Mesothelial cell of epicardium (in vitro differentiated cells): ENCODE data around the gene CENPT. TPM values are rescaled to one million over a fixed set of nuclear protein-coding genes. Genes with fewer than 3 reads are reported as not detected.

Source experiments
- DNase-seq, 2 experiments: peaks; one replicate each; pipeline ENCODE4 v3.0.0; 2021; ENCODE audit warnings: low spot score in 2 of 2; ENCODE audit not compliant: unreplicated experiment in 2 of 2
- H3K27ac Mint-ChIP-seq: 2 replicates; pipeline ENCODE4 v1.8.0; 2021; ENCODE audit warnings: mixed read lengths
- H3K27me3 Mint-ChIP-seq: 2 replicates; pipeline ENCODE4 v1.8.0; 2021; ENCODE audit warnings: low read depth, mixed read lengths
- H3K36me3 Mint-ChIP-seq: 2 replicates; pipeline ENCODE4 v1.8.0; 2021; ENCODE audit warnings: mixed read lengths
- H3K4me1 Mint-ChIP-seq: 2 replicates; pipeline ENCODE4 v1.8.0; 2021; ENCODE audit warnings: mixed read lengths
- H3K4me3 Mint-ChIP-seq: 2 replicates; pipeline ENCODE4 v1.8.0; 2021; ENCODE audit warnings: mild to moderate bottlenecking, moderate library complexity, mixed read lengths
- H3K9me3 Mint-ChIP-seq: 2 replicates; pipeline ENCODE4 v1.8.0; 2021; ENCODE audit warnings: mixed read lengths
- total RNA-seq: library from RNA; stranded (reverse); gene quantifications from 3 replicates; pipeline ENCODE4 v1.2.1, GENCODE V29; 2021
- TF ChIP-seq, protein P1 (sequence below): fragments of 200-600 bp; sonication (generic); IDR thresholded peaks from one replicate; pipeline ENCODE4 v1.5.0; 2021; ENCODE audit warnings: antibody characterized with exemption; ENCODE audit not compliant: unreplicated experiment

Gene CENPT
- total RNA-seq, 1 donor from 2014 or later: 73.8 TPM

DNA sequence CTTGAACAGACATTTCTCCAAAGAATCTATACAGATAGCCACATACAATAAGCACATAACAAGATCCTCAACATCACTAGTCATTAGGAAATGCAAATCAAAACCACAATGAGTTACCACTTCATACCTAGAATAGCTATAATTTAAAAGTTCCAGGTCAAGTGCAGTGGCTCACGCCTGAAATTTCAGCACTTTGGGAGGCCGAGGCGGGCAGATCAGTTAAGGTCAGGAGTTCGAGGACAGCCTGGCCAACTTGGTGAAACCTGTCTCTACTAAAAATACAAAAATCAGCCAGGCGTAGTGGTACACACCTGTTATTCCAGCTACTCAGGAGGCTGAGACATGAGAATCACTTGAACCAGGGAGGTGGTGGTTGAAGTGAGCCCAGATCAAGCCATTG is 61.0 kb downstream of the CENPT start:
- H3K4me1 Mint-ChIP-seq: no peaks in the 10 kb centered on the region
- no peak overlapping the region for H3K4me3 Mint-ChIP-seq
- peaks cover 10% of the 10 kb centered on the region for H3K36me3 Mint-ChIP-seq
- TF ChIP-seq, protein P1, sequence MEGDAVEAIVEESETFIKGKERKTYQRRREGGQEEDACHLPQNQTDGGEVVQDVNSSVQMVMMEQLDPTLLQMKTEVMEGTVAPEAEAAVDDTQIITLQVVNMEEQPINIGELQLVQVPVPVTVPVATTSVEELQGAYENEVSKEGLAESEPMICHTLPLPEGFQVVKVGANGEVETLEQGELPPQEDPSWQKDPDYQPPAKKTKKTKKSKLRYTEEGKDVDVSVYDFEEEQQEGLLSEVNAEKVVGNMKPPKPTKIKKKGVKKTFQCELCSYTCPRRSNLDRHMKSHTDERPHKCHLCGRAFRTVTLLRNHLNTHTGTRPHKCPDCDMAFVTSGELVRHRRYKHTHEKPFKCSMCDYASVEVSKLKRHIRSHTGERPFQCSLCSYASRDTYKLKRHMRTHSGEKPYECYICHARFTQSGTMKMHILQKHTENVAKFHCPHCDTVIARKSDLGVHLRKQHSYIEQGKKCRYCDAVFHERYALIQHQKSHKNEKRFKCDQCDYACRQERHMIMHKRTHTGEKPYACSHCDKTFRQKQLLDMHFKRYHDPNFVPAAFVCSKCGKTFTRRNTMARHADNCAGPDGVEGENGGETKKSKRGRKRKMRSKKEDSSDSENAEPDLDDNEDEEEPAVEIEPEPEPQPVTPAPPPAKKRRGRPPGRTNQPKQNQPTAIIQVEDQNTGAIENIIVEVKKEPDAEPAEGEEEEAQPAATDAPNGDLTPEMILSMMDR: no peak
- H3K27me3 Mint-ChIP-seq: no peaks in the 10 kb centered on the region
- H3K9me3 Mint-ChIP-seq: no peaks in the 10 kb centered on the region
- no peak overlapping the region for H3K27ac Mint-ChIP-seq
- DNase-seq: no peak

DNA sequence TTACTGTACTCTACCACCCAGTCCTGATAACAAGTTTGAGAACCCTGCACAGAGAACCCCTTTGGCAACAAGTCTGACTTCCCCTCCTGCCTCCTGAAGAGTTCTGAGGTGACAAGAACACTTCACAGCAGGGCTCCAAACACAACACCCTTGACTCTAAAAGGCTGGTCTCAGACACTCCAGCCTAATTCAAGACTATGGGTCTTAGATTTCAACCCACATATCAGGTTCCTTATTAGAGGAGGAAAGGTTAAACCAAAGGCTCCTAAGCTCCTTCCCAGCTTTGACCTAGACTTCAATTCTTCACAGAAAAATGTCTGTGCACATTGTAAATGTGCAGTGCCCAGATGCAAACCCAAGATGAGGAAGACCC is 64.2 kb downstream of the CENPT start:
- no peaks in the 10 kb centered on the region for H3K27me3 Mint-ChIP-seq

DNA sequence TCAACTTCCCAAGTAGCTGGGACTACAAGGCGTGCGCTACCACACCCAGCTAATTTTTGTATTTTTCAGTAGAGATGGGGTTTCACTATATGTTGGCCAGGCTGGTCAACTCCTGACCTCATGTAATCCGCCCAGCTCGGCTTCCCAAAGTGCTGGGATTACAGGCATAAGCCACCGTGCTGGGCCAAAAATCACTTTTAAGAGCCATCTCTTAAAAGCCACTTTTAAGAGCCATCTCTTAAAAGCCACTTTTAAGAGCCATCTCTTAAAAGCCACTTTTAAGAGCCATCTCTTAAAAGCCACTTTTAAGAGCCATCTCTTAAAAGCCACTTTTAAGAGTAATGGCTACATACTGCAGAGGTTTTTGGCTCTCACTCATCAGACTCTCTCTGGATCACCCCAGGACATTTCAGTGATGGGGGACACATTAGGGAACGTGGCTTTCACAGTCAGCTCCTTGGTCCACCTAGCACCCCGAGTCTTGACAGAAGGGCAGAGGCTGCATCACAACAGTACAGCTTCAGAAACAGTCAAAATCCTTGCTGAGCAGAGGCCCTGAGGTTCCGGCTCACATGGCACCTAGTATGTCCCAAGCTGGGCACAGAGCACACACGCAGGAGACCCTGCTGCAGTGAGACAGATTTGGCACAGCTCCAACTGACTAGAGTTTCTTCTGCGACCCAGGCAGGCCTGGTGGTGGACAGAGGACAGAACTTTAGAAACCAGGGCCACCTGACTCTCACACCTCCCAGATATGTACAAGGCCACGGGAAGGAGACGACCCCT is 64.7 kb downstream of the CENPT start:
- H3K4me3 Mint-ChIP-seq: no peak overlapping the region
- H3K9me3 Mint-ChIP-seq: no peaks in the 10 kb centered on the region
- no peak for DNase-seq
- TF ChIP-seq, protein P1: no peak
- H3K4me1 Mint-ChIP-seq: no peaks in the 10 kb centered on the region
- H3K36me3 Mint-ChIP-seq: peaks cover 10% of the 10 kb centered on the region
- no peaks in the 10 kb centered on the region for H3K27me3 Mint-ChIP-seq
- no peak overlapping the region for H3K27ac Mint-ChIP-seq

More for the DNA sequence above, 64.2 kb downstream of the CENPT start:
- DNase-seq: no peak
- no peak overlapping the region for H3K4me3 Mint-ChIP-seq
- peaks cover 10% of the 10 kb centered on the region for H3K36me3 Mint-ChIP-seq
- TF ChIP-seq, protein P1: no peak
- no peak overlapping the region for H3K27ac Mint-ChIP-seq
- H3K9me3 Mint-ChIP-seq: no peaks in the 10 kb centered on the region
- no peaks in the 10 kb centered on the region for H3K4me1 Mint-ChIP-seq

DNA sequence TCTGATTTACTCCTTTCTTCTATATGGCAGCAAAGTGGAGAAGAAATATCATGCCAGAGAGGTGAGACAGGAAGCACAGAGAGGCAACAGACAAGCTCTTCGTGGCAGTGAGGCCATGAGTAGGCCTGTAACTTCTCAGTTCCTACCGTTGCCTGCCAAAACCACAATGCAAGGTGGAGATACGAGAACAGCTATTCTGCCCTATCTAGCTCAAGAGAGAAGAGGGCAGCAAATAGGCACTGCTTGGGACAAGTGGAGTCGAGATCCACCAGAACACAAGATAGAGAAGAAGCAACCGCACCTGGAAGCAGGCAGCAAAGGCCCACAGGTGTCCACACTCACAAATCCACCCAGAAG is 66.0 kb downstream of the CENPT start:
- peaks cover 6% of the 10 kb centered on the region for H3K36me3 Mint-ChIP-seq
- H3K4me3 Mint-ChIP-seq: no peak overlapping the region
- TF ChIP-seq, protein P1: no peak
- H3K4me1 Mint-ChIP-seq: no peaks in the 10 kb centered on the region
- no peak for DNase-seq
- H3K27ac Mint-ChIP-seq: no peak overlapping the region
- H3K27me3 Mint-ChIP-seq: no peaks in the 10 kb centered on the region
- H3K9me3 Mint-ChIP-seq: no peaks in the 10 kb centered on the region

- Mint-ChIP-seq H3K27me3 (no peaks in the 10 kb centered on the region), H3K4me3 (no peak overlapping the region), H3K27ac (no peak overlapping the region), H3K36me3 (peaks cover 6% of the 10 kb centered on the region), H3K9me3 (no peaks in the 10 kb centered on the region), H3K4me1 (no peaks in the 10 kb centered on the region)
- no peak for DNase-seq
- TF ChIP-seq, protein P1: no peak
Measured at GRCh38 chr16:67780847-67781564, 66.5 kb downstream of the CENPT start.
